IMR-90 (cell line): ENCODE results near the gene AIFM2. TPM values are rescaled to one million over a fixed set of nuclear protein-coding genes. Genes with fewer than 3 reads are reported as not detected.
A peak's percentile ranks its signal among the peaks of the same experiment; 100 is the strongest.

Experiments used
- ATAC-seq: fragments of 200-7000 bp; cut with Tn5 transposase; 2 replicates; pipeline ENCODE4 v1.9.1; 2020; ENCODE audit warnings: low read depth, mild to moderate bottlenecking, moderate library complexity
- BruUV-seq: library from RNA; stranded (reverse); fragments of 400-500 nt; replicated peaks from 2 replicates; lab custom pipeline; 2021; lab: Mats Ljungman, UMichigan
- CTCF ChIA-PET: fragments of 300-600 bp; formaldehyde crosslinking; extraction: SDS; loops from one replicate; lab custom pipeline; 2021; ENCODE audit warnings: antibody characterized with exemption; lab: Yijun Ruan, JAX
- POLR2A ChIA-PET: fragments of 300-600 bp; sonication (Branson Sonifier 250); formaldehyde crosslinking; loops from one replicate; lab custom pipeline; 2022; ENCODE audit warnings: antibody characterized with exemption; ENCODE audit not compliant: unreplicated experiment; lab: Charles Lee
- DNase-seq: peaks from one replicate; pipeline ENCODE4 v3.0.0; 2013
- H2AFZ ChIP-seq: replicated peaks from 2 replicates; pipeline ENCODE3; 2013; ENCODE audit warnings: low read length, mild to moderate bottlenecking; ENCODE audit not compliant: poor library complexity
- H2AK5ac ChIP-seq: 2 replicates; pipeline ENCODE4 v1.6.1; 2013; ENCODE audit warnings: low read depth, low read length, inconsistent platforms
- H2AK9ac ChIP-seq: replicated peaks from 2 replicates; pipeline ENCODE3; 2013; ENCODE audit warnings: mild to moderate bottlenecking, low read depth, low read length, moderate library complexity; ENCODE audit not compliant: poor library complexity
- H2BK120ac ChIP-seq: 2 replicates; pipeline ENCODE4 v1.6.1; 2013; ENCODE audit warnings: low read depth, low read length, inconsistent platforms
- H2BK15ac ChIP-seq: 3 replicates; pipeline ENCODE4 v1.6.1; 2013; ENCODE audit warnings: low read depth, low read length, inconsistent platforms
- H2BK20ac ChIP-seq: 2 replicates; pipeline ENCODE4 v1.6.1; 2013; ENCODE audit warnings: low read depth, mild to moderate bottlenecking, inconsistent platforms, low read length, moderate library complexity
- H2BK5ac ChIP-seq: 2 replicates; pipeline ENCODE4 v1.6.1; 2013; ENCODE audit warnings: mild to moderate bottlenecking, low read depth, low read length, inconsistent platforms; ENCODE audit not compliant: poor library complexity, severe bottlenecking
- H3K14ac ChIP-seq: replicated peaks from 2 replicates; pipeline ENCODE4 v1.6.1; 2013; ENCODE audit warnings: low read depth, low read length, inconsistent platforms
- H3K18ac ChIP-seq: 2 replicates; pipeline ENCODE4 v1.6.1; 2013; ENCODE audit warnings: low read depth, low read length, control low read depth
- H3K23ac ChIP-seq: 2 replicates; pipeline ENCODE4 v1.6.1; 2013; ENCODE audit warnings: low read depth, low read length, inconsistent platforms
- H3K27ac ChIP-seq: 2 replicates; pipeline ENCODE4 v1.5.1; 2013; ENCODE audit warnings: mild to moderate bottlenecking, control low read depth, low read length; ENCODE audit not compliant: insufficient read depth
- H3K27me3 ChIP-seq: 2 replicates; pipeline ENCODE4 v1.6.1; 2013; ENCODE audit warnings: low read length; ENCODE audit not compliant: control insufficient read depth, insufficient read depth
- H3K36me3 ChIP-seq: 2 replicates; pipeline ENCODE4 v1.6.1; 2013; ENCODE audit warnings: low read length, mixed read lengths; ENCODE audit not compliant: control insufficient read depth, insufficient read depth
- H3K4ac ChIP-seq: 2 replicates; pipeline ENCODE4 v1.6.1; 2013; ENCODE audit warnings: low read depth, low read length, inconsistent platforms
- H3K4me1 ChIP-seq: 2 replicates; pipeline ENCODE4 v1.6.1; 2013; ENCODE audit warnings: low read length, mixed read lengths; ENCODE audit not compliant: control insufficient read depth, insufficient read depth
- H3K4me2 ChIP-seq: 2 replicates; pipeline ENCODE4 v1.6.1; 2013; ENCODE audit warnings: low read depth, mild to moderate bottlenecking, control low read depth, low read length, moderate library complexity
- H3K4me3 ChIP-seq: 2 replicates; pipeline ENCODE4 v1.5.1; 2013; ENCODE audit warnings: low read depth, mild to moderate bottlenecking, control low read depth, low read length, moderate library complexity; ENCODE audit not compliant: insufficient read depth
- H3K56ac ChIP-seq: 2 replicates; pipeline ENCODE4 v1.6.1; 2013; ENCODE audit warnings: low read length, inconsistent platforms; ENCODE audit not compliant: insufficient read depth; ENCODE audit errors: extremely low read depth
- H3K79me1 ChIP-seq, 2 experiments: 2 replicates each; pipeline ENCODE4 v1.6.1; 2013; ENCODE audit warnings: low read length in 2 of 2, inconsistent platforms in 1 of 2, low read depth in 1 of 2
- H3K9ac ChIP-seq: 2 replicates; pipeline ENCODE4 v1.6.1; 2013; ENCODE audit warnings: low read depth, low read length, control low read depth
- H3K9me1 ChIP-seq: 2 replicates; pipeline ENCODE4 v1.6.1; 2013; ENCODE audit warnings: low read length, inconsistent platforms; ENCODE audit not compliant: insufficient read depth
- H3K9me3 ChIP-seq: 2 replicates; pipeline ENCODE4 v1.6.1; 2013; ENCODE audit warnings: low read length; ENCODE audit not compliant: control insufficient read depth, insufficient read depth
- H4K20me1 ChIP-seq: 2 replicates; pipeline ENCODE4 v1.6.1; 2013; ENCODE audit warnings: low read length, inconsistent platforms; ENCODE audit not compliant: insufficient read depth
- H4K5ac ChIP-seq: 2 replicates; pipeline ENCODE4 v1.6.1; 2013; ENCODE audit warnings: mild to moderate bottlenecking, low read depth, low read length, control low read depth
- H4K8ac ChIP-seq, 2 experiments: 2 replicates each; pipeline ENCODE4 v1.6.1; 2013; ENCODE audit warnings: low read depth in 2 of 2, low read length in 2 of 2, control low read depth in 1 of 2, inconsistent platforms in 1 of 2
- H4K91ac ChIP-seq: 2 replicates; pipeline ENCODE4 v1.6.1; 2013; ENCODE audit warnings: low read depth, low read length, inconsistent platforms; ENCODE audit not compliant: insufficient read depth
- SMC3 ChIP-seq: fragments of 150-350 bp; IDR thresholded peaks from 2 replicates; pipeline ENCODE4 v1.6.1; 2016; ENCODE audit warnings: low read depth, mild to moderate bottlenecking, antibody characterized with exemption, low read length, moderate library complexity
- WGBS, 2 experiments: methylation state at CpG; one replicate each; pipeline versions ENCODE4 v1.1.5 to v1.1.7; 2013; ENCODE audit warnings: missing lambda C conversion rate in 2 of 2; ENCODE audit not compliant: insufficient read length in 1 of 2; ENCODE audit errors: extremely low coverage in 2 of 2; 5-methylcytosine and 5-hydroxymethylcytosine counted together
- dilution Hi-C: fragments of 300-500 bp; cut with HindIII; formaldehyde crosslinking; loops from one replicate; pipeline ENCODE4 v1.14.3; 2018; ENCODE audit warnings: low sequenced_read_pairs; ENCODE audit not compliant: unreplicated experiment
- in situ Hi-C: fragments of 300-500 bp; cut with MboI; formaldehyde crosslinking; loops from 3 replicates; pipeline ENCODE4 v1.14.3; 2019; ENCODE audit warnings: low sequenced_read_pairs, inconsistent platforms, mixed read lengths
- intact Hi-C: fragments of 100-400 bp; cut with micrococcal nuclease; formaldehyde crosslinking; loops from 2 replicates; pipeline ENCODE4 v1.10.0; 2022
- polyA plus RNA-seq, 3 experiments: library from polyadenylated mRNA; depleted of rRNA; stranded (reverse); fragments of >200 nt; gene quantifications; 2 replicates each; pipeline ENCODE4 v1.2.3, GENCODE V29; 2012; ENCODE audit warnings: low replicate concordance in 1 of 3
- total RNA-seq: library from RNA; depleted of rRNA; stranded (reverse); fragments of >200 nt; gene quantifications from 2 replicates; pipeline ENCODE4 v1.2.3, GENCODE V29; 2012

AIFM2 gene
- total and polyA plus RNA-seq, 2 of the 4 experiments (the other 2 are of a cell fraction) = 2.0 to 4.6 TPM

GRCh38 chr10:70096705-70097420 is 35.8 kb downstream of the AIFM2 start:
- Histone ChIP-seq H2BK5ac (no peak overlapping the region), H3K4me2 (no peak overlapping the region), H3K14ac (no peak overlapping the region), H3K56ac (no peak overlapping the region), H3K27ac (no peak overlapping the region), H3K9me3 (no peaks in the 10 kb centered on the region), H3K36me3 (peaks cover 37% of the 10 kb centered on the region), H2BK15ac (no peak overlapping the region), H3K4me1 (no peaks in the 10 kb centered on the region), H3K27me3 (no peaks in the 10 kb centered on the region), H3K18ac (no peak overlapping the region), H2AK9ac (peak overlapping the region; percentile 28), H3K9ac (no peak overlapping the region), H3K79me1 (no peaks in the 10 kb centered on the region), H4K20me1 (no peaks in the 10 kb centered on the region), H4K8ac (no peak overlapping the region), H3K4me3 (no peak overlapping the region), H4K91ac (no peak overlapping the region), H2AK5ac (no peak overlapping the region), H3K23ac (no peak overlapping the region), H3K9me1 (peaks cover 7% of the 10 kb centered on the region; the same call in 1 of the 2 replicates), H3K4ac (no peak overlapping the region), H2BK120ac (no peak overlapping the region), H2BK20ac (no peak overlapping the region), H4K5ac (no peak overlapping the region), H2AFZ (no peak overlapping the region)
- ATAC-seq (no peak), DNase-seq (no peak)
- ChIA-PET POLR2A (no interaction called here), CTCF (no interaction called here)
- dilution Hi-C loops = no loop called here
- WGBS, 2 experiments = 90% methylated on average over 2 of the region's 5 CpGs; no CpG with 5 or more reads in 1 of the 2 experiments
- intact Hi-C loops = no loop called here
- in situ Hi-C loops = no loop called here
- no TSS peak for BruUV-seq
- no peak for TF ChIP-seq SMC3
